Fibroblast of the conjunctiva (primary cell): ENCODE results near the gene KCNIP1.
"Not testable (repeated sequence)": the region's sequence is repeated elsewhere in the genome, so short reads cannot be mapped to it uniquely, and the experiment has no call there.

ENCODE experiments used
- DNase-seq: peaks from one replicate; pipeline ENCODE4 v3.0.0-alpha.2; 2010; ENCODE audit warnings: low read depth

The KCNIP1 gene

DNA sequence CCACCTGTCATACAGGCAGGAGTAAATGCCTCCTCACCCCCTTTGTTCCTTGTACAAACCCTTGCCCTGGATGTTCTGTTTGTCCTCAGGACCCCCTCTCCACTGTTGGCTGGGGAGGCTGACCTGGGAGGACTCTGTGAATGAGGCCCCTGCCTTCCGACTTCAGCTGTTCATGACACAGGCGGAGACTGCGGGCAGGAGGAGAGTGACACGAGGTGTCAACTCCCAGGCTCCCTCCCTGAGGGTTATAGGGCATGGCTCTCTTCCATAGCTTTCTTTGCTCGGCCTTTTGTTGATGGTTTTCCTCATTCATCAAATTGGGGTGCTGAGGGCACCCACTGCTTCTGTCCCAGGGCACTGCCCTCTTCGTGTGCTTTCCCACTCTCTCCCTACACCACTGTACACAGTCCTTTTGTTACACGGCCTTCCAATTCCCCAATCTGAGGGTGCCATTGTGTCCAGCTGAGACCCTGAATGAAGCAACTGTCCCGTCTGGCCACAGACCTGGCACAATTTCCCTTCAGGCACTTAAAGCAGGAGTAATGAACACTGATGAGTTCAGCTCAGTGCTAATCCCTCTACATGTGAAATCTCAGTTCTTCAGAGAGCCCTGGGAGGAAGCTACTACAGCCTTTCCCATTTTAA lies 33.8 kb downstream of the KCNIP1 start:
- DNase-seq: no peak

DNA sequence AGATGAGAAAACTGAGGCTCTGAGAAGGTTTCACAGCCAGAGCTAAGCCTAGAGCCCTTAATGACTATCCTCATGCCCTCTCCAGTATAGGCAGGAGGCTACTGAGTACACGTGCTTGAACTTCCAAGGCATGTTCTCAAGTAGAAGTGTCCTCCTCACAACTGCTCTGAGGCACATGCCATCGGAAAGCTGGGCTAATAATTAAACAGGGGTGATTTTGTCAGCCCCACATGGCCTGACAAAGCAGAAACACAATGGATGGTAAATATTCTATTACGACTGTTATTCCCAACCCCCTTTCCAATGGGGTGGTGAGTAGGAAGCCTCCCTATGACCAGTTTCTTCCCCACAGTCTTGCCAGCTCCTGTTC lies 34.3 kb downstream of the KCNIP1 start:
- no peak for DNase-seq

DNA sequence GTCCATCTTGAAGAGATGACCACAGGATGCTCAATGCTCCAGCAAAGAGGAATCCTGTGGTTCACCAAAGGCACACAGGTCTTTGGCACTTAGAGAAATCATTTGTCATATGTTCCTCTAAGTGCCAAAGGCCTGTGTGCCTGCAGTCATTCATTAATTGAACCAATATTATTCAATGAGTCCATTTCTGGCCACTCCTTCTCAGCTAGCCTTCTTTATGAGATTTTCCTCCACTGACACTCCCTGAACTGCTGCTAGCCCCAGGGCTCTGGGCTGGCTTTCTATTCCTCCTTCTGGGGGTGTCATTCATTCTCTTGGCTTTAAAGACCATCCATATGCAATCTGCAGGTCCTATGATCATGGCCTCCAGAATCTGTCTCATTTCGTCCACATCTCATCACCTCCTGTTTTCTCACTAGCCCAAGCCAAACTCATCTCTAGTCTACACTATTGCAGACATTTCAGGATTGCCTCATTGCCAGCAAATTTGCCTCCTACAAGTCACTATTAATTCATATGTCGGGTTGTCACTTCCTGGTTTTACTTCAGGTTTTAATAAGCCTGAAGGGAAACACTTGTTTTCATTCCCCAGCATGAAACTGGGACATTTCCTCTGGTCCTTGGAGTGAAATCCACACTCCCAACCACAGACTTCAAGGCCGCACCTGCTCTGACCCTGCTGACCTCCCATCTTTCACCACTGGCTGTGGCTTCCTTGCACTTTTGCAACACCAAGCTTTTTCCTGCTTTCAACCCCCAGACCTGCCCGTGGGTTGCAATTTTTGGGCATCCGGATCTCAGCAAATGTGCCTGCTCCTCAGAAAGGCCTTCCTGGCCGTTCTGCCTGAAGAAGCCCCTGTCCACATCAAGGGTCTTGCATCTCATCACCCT lies 35.1 kb downstream of the KCNIP1 start:
- DNase-seq: no peak

DNA sequence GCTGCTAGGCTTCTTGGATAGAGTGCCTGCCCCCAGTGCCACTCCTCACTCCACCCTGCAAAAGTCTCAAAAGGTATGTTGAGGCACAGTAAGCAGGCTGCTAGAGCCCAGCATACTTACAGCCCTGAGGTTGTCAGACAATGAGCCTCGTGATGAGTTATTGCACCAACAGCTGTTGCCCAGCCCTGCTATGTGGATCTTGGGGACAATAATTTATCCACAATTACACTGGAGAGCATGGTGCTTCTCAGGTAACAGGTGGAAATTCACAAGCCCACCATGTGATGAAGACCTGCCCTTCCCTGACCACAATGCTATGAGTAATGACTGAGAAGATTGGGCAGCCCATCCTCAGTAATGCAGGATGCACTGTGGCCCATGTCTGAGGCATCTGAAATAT lies 36.5 kb downstream of the KCNIP1 start:
- no peak for DNase-seq

DNA sequence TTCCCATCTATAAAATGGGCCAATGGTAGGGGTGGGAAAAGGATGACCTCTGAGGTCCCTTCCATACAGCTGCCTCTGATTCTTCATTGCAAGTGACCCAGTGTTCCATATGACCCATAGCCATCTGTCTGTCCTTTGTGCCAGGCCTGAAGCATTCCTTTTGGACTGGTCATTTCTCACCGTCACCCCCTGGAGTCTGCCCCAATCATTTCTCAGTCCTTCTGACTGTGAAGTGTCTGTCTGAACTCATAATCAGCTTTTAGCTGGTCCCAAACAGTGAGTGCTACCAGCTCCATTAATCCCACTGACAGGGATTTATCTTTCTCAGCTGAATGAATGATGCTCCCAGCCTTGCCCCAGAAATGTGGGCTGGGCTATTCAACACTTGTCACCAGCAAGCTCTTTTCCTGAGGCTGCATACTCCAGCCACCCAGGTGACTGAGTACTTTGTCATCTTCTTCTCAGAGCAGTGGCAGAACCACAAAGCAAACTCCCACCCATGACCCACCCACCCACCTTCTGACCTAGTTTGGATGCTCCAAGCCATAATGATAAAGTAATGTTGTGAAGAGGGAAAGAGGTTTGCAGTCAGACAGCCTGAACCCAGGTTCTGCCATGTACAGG lies 37.4 kb downstream of the KCNIP1 start:
- no peak for DNase-seq

DNA sequence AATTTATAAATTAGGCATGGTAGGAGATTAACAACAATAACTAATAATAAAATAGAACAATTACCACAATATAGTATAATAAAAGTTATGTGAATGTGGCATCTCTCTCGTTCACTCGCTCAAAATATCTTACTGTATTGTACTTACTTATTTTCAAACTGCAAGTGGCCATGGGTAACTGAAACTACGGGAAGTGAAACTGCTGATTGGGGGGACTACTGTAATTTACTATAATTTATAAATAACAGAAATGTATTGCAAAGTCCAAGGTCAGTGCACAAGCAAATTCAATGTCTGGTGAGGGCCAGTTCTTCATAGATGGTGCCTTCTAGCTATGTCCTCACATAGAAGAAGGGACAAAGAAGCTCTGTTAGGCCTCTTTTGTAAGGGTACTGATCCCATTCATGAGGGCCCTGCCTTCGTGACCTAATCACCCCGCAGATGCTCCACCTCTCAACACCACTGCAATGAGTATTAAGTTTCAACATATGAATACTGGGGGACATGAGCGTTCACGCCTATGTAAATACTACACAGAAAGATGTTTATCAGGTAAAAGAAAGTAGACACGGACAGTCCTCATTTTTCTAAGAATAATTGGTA lies 39.0 kb downstream of the KCNIP1 start:
- no peak for DNase-seq

DNA sequence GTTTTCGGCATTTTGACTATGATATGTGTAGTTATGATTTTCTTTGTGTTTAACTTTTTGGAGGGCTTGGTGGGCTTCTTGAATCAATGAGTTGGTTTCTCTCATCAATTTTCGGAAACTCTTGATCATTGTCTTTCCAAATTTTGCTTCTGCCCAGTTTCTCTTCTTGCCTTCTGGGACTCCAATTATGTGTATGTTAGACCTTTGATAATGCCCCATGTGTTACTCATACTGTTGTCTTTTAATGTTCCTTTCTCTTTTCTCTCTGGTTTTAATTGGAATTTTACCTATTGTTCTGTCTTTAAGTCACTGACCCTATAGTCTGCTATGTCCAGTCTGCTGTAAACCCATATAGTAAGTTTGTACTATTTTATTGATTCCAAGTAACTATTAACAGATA lies 41.5 kb downstream of the KCNIP1 start:
- no peak for DNase-seq

DNA sequence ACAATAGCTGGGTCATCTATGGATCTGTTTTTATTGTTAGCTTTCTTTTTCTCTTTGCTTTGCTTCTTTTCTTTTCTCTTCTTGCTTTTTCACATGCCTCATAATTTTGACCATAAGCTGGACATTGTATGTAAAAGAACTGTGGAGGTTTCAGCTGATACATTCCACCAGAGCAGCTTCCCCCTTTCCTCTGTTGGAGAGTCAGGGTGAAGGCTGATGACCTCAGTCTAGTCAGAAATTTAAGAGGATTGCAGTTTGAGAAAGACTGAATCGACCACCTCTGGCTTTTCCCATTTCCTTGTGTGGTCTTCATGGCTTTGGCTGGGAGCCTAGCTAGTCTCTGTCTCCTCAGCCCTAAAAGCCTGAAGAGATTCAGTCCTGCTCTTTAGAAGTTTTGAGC lies 42.0 kb downstream of the KCNIP1 start:
- DNase-seq: no peak

DNA sequence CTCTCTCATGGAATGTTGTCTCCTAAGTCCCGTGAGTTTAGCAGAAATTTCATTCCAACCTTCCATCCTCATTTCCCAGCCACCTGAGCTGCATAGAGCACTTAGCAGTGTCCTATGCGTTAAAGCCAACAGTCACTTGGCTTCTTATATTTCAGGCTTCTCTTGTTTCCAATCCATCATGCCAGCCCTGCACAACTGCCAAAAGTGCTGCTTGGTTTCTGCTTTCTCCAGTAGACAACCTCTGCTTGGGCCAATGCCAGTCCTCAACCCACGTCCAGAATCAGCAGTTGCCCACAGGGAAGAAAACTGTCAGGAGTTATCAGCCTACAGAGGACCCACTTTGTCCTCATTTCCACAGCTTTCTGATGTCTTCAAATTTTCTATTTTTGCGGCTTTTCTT lies 42.5 kb downstream of the KCNIP1 start:
- DNase-seq: no peak

DNA sequence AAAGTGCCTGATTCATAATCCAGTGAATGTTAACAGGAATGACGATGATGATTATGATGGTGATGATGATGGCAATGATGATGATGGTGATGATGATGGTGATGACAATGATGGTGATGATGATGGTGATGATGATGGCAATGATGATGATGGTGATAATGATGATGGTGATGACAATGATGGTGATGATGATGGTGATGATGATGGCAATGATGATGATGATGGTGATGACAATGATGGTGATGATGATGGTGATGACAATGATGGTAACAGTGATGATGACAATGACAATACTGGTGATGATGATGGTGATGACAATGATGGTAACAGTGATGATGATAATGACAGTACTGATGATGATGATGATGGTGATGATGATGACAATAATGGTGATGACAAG lies 46.6 kb downstream of the KCNIP1 start:
- DNase-seq: not testable (repeated sequence)

DNA sequence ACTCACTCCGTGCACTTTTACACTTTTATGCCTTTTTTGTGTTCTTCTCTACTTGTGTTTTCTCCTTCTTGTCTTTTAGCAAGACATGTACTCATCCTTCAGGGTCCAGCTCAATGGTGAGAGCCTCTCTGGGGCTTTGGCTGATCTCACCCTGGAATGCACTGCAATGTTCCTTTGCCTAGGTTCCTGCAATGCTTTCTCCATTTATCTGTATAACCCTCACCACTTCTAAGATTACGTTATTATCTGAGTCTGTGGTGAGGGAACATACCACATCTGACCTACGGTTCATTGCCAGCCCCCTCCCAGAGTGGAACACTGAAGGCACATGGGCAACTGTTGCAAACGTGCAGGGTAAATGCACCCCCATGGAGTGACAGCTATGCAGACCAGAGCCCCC lies 47.3 kb downstream of the KCNIP1 start:
- DNase-seq: no peak

DNA sequence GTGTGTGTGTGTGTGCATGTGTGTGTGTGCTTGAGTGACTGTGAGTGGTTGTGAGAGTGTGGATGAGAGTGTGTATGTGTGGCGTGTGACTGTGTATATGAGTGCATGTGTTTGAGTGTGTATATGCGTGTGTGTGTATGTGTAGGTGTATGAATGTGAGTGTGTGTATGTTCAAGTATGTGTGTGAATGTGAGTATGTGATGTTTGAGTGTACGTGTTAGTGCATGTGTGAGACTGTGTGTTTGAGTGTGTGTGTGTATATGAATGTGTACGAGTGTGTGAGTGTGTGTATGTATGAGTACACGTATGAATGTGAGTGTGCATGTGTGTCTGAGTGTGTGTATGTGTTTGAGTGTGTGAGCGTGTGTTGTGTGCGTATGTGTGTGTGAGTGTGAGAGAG lies 47.8 kb downstream of the KCNIP1 start:
- no peak for DNase-seq

DNA sequence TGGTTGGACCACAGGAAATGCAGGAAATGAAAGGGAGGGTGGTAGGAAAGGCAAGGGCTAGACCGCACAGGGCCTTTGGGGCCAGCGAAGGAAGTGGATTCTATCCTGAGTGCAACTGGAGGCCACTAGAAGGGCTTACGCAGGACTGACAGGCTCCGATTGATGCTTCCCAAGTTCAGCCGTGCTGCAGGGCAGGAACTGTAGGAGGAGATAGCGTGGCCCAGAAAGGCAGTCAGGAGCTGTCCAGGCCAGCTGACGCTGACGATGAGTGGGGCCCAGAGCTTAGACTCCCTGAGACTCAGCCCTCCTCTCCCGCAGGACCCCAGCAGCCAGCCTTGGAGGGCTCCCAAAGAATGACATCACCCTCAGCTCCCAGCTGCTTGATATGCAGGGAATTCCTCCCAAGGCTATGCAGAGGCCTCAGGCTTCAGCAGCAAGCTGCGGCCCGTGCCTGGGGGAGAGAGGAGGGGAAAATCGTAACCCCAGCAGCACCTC lies 48.8 kb downstream of the KCNIP1 start:
- DNase-seq: peak; percentile 47

DNA sequence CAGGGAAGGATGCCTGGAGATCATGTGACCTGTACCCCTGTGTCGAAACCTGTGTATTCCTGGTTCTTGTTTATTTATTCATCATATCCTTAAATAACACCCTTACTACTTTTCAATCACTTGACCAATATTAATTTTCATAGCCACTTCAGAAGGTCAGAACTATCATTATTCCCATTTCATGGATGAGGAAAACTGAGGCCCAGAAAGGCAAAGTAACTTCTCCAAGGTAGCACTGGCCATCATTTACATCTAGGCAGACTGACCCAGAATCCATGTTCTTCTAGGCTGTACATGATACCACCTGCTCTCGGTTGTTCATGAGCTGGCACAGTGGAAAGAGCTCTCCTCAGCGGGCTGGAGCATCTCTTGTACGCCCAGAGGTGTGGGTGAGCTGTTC lies 49.4 kb downstream of the KCNIP1 start:
- DNase-seq: no peak

DNA sequence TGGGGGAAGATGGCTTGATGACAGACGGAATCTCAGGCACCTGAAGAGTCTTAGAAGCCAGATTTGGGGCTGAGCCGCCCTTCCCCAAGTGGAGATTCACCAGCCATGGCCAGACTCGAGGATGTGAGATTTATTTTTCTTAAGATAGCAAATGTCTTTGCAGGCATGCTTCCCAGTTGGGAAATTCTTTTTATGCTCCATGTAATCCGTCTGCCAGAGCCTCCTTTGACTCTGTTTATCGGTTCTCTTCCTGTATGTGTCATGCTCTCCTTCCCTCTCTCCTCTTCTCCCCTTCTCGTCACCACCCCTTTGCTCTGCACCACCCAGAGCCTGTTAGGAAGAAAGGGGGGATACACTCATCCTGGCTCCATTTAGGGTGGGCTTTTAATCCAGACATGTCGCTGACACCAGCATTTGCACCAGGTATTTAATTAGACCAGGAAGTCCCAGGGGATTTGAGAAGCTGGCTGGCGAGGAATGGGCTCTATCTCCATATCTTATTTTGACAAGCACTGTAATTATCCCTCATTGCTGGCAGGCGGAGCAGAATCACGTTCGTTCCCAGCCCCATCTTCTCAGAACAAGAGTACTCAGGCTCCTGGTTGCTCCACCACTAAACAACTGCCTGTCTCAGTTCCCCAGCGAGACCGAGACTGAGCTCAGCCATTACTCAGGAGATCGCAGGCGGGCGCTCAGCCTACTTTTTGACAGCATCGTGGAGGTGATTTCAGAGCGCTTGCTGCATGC lies 50.9 kb downstream of the KCNIP1 start:
- DNase-seq: no peak

DNA sequence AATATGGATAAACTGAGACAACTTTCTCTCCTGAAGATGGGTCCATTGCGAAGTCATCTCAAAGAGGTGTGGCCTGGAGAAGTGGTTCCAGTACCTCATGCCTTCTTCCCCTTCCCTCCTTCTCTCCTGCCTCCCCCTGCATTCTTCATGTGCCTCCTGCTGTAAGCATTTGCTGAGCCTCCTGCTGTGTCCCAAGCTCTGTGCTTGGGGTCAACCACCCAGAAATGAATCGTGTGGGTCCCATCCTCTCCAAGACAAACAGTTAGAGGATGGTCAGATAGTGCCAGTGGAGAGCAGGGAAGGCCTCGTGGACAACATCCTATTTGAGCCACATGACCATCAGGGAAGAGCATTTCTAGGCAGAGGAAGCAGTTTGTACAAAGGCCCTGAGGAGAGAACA lies 53.5 kb downstream of the KCNIP1 start:
- DNase-seq: no peak

DNA sequence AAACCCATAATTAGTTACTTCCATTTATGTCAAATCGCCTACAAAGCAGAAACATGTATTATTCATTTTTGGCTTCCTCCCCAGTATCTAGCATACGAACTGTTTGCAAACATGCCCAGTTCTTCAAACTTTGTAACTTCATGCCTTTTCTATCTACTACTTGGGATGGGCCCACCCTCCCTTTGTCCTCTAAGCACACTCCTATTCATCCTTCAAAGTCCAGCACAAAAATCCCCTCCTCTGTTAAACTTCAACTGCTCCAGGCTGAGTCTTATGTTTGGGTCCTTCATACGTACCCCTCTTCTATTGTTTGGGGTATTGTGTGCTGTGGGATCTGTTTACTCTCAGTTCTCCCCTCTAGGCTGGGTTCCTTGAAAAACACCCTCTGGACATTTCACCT lies 55.5 kb downstream of the KCNIP1 start:
- no peak for DNase-seq

DNA sequence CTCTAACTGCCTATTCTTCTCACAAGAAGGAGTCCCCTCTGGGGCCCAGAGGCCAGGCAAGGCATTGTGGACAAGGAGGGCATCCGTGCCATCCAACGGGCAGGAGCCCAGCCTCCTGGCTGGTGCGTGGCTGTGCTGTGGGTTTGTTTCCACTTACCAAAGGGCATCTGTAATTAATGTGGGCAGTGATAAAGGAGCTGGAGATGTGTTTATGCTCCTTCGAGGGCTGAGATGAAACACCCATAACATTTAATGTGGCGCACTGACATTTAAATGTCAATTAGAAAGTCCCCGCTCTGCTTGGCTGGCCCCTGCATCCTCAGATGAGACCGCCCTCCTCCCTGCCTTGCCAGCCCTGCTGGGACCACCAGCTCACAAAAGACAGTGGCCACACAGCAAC lies 57.1 kb downstream of the KCNIP1 start:
- no peak for DNase-seq

DNA sequence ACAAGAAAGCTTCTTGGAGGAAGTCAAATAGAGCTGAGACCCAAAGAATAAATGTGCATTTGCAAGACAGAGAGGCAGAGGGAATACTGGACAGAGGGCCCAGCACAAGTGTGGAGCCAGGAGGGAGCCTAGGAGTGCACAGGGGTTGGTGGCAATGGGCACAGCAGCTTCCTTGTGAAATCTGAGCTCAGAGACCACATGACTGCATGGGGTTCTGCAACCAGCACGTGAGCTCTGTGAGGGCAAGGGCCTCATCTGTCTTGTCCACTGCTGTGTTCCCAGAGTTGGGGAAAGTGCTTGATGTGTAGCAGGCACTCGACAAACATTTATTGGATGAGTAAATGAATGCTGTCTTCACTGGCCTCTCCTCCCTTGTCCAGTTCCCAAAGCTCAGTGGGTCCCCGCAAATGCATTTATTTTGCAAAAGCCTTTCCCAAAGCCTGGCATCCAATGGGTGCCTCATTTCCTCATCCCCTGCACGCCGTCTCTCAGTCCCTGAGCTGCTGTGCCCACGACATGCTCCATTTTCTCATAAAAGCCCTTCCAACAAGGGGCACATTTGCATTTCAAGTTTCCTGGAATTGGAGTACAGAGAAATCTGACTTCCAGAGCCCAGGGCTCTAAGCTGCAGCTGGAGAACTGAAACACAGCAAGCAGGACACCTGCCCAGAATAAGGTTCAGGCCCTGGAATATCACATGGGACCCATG lies 58.5 kb downstream of the KCNIP1 start:
- no peak for DNase-seq

DNA sequence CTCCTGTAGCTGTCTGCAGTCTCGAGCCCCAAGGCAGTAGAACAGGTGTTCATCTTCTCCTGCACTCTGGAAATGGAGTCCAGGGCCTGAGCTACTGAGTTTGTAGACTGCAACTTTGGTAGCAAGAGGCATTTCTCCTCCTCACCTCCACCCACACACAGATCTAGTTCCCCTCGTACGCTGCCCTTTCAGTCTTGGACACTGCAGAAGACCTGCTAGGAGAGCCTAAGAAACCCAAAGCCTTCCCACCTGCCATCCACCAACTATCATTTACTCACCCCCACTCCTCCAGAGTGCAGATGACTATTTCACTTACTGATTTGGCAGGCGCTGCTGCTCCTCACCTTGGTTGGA lies 59.0 kb downstream of the KCNIP1 start:
- DNase-seq: no peak

DNA sequence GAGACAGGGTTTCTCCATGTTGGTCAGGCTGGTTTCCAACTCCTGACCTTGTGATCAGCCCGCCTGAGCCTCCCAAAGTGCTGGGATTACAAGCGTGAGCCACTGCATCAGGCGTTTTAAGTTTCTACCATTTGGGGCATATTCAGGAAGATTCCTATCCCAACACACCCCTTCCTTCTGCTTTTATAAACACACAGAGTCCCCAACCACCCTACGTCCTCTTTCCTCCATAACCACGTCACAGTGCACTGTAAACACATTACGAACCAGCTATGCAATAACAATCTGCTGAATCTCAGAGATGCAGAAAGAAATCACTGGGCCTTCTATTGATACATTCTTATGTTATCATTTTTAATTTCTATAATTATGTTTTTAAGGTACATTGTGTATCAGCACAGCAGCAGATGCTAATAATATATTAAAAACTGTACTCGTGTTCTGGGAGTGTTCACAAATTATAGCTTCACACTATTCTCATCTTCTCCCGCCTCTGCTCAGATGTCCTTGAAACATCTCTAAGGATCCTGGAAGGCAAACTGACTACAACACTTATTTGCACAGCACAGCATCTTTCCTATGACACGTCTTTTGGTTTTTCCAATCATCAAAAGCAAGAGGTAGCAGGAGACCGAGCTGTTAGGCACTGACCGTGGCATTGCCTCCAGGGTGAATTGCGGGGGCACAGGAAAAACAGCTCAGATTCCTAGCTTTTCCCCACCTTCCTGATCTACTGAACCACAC lies 60.2 kb downstream of the KCNIP1 start:
- DNase-seq: no peak
